ENCODE data around the gene BAIAP3. TPM values are rescaled to one million over a fixed set of nuclear protein-coding genes. Genes with fewer than 3 reads are reported as not detected.

BAIAP3 gene
- total and polyA plus RNA-seq, 4 donors, result 4.5 to 46.6 (median 11.9) TPM

- no peak overlapping the region for H3K4me3 ChIP-seq
- H3K27me3 ChIP-seq (ENCODE audit: control insufficient read depth in 3 of 3, insufficient read depth in 3 of 3, low read length in 2 of 3), result no peaks in the 10 kb centered on the region
- no peak for ATAC-seq (ENCODE audit: insufficient read depth, low FRiP score)
- H3K27ac ChIP-seq (ENCODE audit: low read depth in 1 of 2, low read length in 1 of 2), result no peak overlapping the region
- peaks cover 31 to 82% (median 50%) of the 10 kb centered on the region in 4 donors for H3K36me3 ChIP-seq (ENCODE audit: control insufficient read depth in 4 of 4, insufficient read depth in 4 of 4, low read length in 4 of 4)
- 92 to 93% methylated on average over 33 of the region's 33 CpGs for whole genome bisulfite sequencing, 2 donors
- H3K9ac ChIP-seq (ENCODE audit: insufficient read depth in 1 of 2, low read length in 2 of 2), result no peak overlapping the region
- peaks cover 0 to 2% (median 0%) of the 10 kb centered on the region in 4 donors for H3K9me3 ChIP-seq (ENCODE audit: control insufficient read depth in 4 of 4, insufficient read depth in 3 of 4, low read length in 3 of 4)
- no peak for DNase-seq
- H3K4me1 ChIP-seq (ENCODE audit: control insufficient read depth in 5 of 5, insufficient read depth in 5 of 5, low read length in 5 of 5), result no peaks in the 10 kb centered on the region
- TF ChIP-seq CTCF (IDR thresholded peaks at IDR 0.05; ENCODE audit: control extremely low read depth, extremely low read depth), result no peak
Observed at GRCh38 chr16:1319041-1319440, 14.4 kb upstream of the BAIAP3 start.

- DNase-seq, result no peak
- Histone ChIP-seq H3K27me3 (ENCODE audit: control insufficient read depth in 3 of 3, insufficient read depth in 3 of 3, low read length in 2 of 3) (no peaks in the 10 kb centered on the region), H3K9me3 (ENCODE audit: control insufficient read depth in 4 of 4, insufficient read depth in 3 of 4, low read length in 3 of 4) (peaks cover 0 to 4% (median 0%) of the 10 kb centered on the region in 4 donors), H3K27ac (ENCODE audit: low read depth in 1 of 2, low read length in 1 of 2) (no peak overlapping the region), H3K9ac (ENCODE audit: insufficient read depth in 1 of 2, low read length in 2 of 2) (no peak overlapping the region), H3K4me3 (no peak overlapping the region), H3K4me1 (ENCODE audit: control insufficient read depth in 5 of 5, insufficient read depth in 5 of 5, low read length in 5 of 5) (no peaks in the 10 kb centered on the region), H3K36me3 (ENCODE audit: control insufficient read depth in 4 of 4, insufficient read depth in 4 of 4, low read length in 4 of 4) (peaks cover 31 to 81% (median 50%) of the 10 kb centered on the region in 4 donors)
- no peak for TF ChIP-seq CTCF (IDR thresholded peaks at IDR 0.05; ENCODE audit: control extremely low read depth, extremely low read depth)
- ATAC-seq (ENCODE audit: insufficient read depth, low FRiP score), result no peak
- WGBS, 2 donors, result 85 to 87% methylated on average over 12 of the region's 12 CpGs
Observed at GRCh38 chr16:1320097-1320496, 13.3 kb upstream of the BAIAP3 start.

GRCh38 chr16:1320658-1321240, 12.7 kb upstream of the BAIAP3 start:
- DNase-seq (no peak), ATAC-seq (ENCODE audit: insufficient read depth, low FRiP score) (no peak)
- H3K27ac ChIP-seq (ENCODE audit: low read depth in 1 of 2, low read length in 1 of 2), result no peak overlapping the region
- 84 to 90% methylated on average over 19 to 22 of the region's 22 CpGs for WGBS, 2 donors
- peaks cover 31 to 80% (median 50%) of the 10 kb centered on the region in 4 donors for H3K36me3 ChIP-seq (ENCODE audit: control insufficient read depth in 4 of 4, insufficient read depth in 4 of 4, low read length in 4 of 4)
- no peak overlapping the region for H3K9ac ChIP-seq (ENCODE audit: insufficient read depth in 1 of 2, low read length in 2 of 2)
- no peaks in the 10 kb centered on the region for H3K4me1 ChIP-seq (ENCODE audit: control insufficient read depth in 5 of 5, insufficient read depth in 5 of 5, low read length in 5 of 5)
- no peak for TF ChIP-seq CTCF (IDR thresholded peaks at IDR 0.05; ENCODE audit: control extremely low read depth, extremely low read depth)
- H3K4me3 ChIP-seq, result no peak overlapping the region
- peaks cover 0 to 4% (median 0%) of the 10 kb centered on the region in 4 donors for H3K9me3 ChIP-seq (ENCODE audit: control insufficient read depth in 4 of 4, insufficient read depth in 3 of 4, low read length in 3 of 4)
- no peaks in the 10 kb centered on the region for H3K27me3 ChIP-seq (ENCODE audit: control insufficient read depth in 3 of 3, insufficient read depth in 3 of 3, low read length in 2 of 3)

GRCh38 chr16:1322407-1322806, 11.0 kb upstream of the BAIAP3 start:
- Histone ChIP-seq H3K27me3 (ENCODE audit: control insufficient read depth in 3 of 3, insufficient read depth in 3 of 3, low read length in 2 of 3) (no peaks in the 10 kb centered on the region), H3K4me3 (no peak overlapping the region)

More at GRCh38 chr16:1322407-1322806, 11.0 kb upstream of the BAIAP3 start:
- no peak for TF ChIP-seq CTCF (IDR thresholded peaks at IDR 0.05; ENCODE audit: control extremely low read depth, extremely low read depth)
- 97 to 98% methylated on average over 8 of the region's 8 CpGs for WGBS, 2 donors
- DNase-seq, result no peak
- Histone ChIP-seq H3K9ac (ENCODE audit: insufficient read depth in 1 of 2, low read length in 2 of 2) (no peak overlapping the region), H3K4me1 (ENCODE audit: control insufficient read depth in 5 of 5, insufficient read depth in 5 of 5, low read length in 5 of 5) (no peaks in the 10 kb centered on the region), H3K36me3 (ENCODE audit: control insufficient read depth in 4 of 4, insufficient read depth in 4 of 4, low read length in 4 of 4) (peaks cover 25 to 74% (median 38%) of the 10 kb centered on the region in 4 donors), H3K27ac (ENCODE audit: low read depth in 1 of 2, low read length in 1 of 2) (no peak overlapping the region), H3K9me3 (ENCODE audit: control insufficient read depth in 4 of 4, insufficient read depth in 3 of 4, low read length in 3 of 4) (peaks cover 0 to 4% (median 0%) of the 10 kb centered on the region in 4 donors)
- ATAC-seq (ENCODE audit: insufficient read depth, low FRiP score), result no peak
